Measurements from ENCODE around the gene FOXL1.

DNA sequence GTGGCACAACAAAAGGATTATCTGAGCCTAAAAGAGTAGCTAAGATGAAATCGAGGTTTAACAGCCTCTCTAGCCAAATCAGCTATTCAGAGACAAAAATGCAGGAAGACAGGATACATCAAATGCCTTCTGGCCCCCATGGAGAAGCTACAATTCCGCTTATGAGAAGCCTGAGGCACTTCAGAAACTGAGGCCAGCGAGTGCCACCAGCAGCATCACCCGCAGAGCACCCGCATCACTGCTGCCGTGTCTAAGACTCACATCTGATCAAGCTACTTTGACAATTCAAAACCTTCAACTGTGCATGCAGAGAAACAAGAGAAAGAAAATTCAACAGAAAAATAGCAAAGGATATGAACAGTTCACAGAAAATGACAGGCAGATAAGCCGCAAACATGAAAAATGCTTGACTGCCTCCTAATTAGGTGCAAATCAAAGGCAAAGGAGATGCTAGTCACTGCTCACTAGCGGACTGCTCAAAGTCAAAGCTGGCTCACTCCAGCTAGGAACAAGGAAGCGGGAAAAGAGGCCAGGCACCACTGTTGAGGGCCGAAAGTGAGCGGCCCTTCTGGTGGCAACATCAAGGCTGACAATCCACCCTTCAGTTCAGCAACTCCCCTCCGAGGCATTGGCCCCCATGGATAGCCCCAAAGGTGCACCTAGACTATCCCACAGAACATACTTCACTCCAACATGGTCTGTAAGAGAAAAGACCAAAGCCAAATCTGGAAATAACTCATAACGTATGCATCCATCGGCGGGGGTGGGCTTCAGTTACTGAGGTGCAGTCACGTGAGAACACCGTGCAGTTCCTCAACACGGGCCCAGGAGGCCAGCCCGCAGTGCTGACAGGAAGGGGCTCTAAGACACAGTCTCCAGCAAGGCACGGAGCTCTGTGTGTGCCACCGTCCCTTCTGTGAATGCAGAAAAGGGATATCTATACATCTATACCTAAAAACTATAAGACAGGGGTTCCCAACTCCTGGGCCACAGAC is 35.3 kb upstream of the FOXL1 start:
- TF ChIP-seq, protein P1, sequence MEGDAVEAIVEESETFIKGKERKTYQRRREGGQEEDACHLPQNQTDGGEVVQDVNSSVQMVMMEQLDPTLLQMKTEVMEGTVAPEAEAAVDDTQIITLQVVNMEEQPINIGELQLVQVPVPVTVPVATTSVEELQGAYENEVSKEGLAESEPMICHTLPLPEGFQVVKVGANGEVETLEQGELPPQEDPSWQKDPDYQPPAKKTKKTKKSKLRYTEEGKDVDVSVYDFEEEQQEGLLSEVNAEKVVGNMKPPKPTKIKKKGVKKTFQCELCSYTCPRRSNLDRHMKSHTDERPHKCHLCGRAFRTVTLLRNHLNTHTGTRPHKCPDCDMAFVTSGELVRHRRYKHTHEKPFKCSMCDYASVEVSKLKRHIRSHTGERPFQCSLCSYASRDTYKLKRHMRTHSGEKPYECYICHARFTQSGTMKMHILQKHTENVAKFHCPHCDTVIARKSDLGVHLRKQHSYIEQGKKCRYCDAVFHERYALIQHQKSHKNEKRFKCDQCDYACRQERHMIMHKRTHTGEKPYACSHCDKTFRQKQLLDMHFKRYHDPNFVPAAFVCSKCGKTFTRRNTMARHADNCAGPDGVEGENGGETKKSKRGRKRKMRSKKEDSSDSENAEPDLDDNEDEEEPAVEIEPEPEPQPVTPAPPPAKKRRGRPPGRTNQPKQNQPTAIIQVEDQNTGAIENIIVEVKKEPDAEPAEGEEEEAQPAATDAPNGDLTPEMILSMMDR (IDR thresholded peaks at IDR 0.05 in 8 of 11, conservative IDR thresholded peaks at IDR 0.05 in 3 of 11) = no peak
- no peak for TF ChIP-seq POLR2A (IDR thresholded peaks at IDR 0.05)
